Frontal cortex (tissue), 4 donors: ENCODE data around the gene RASSF8. TPM values are rescaled to one million over a fixed set of nuclear protein-coding genes. Genes with fewer than 3 reads are reported as not detected.

Experiments used
- DNase-seq, 2 donors: peaks; one replicate each; pipeline ENCODE4 v3.0.0; 2012; ENCODE audit warnings: low spot score in 2 of 2
- FAIRE-seq: peaks from 2 replicates; lab custom pipeline; 2012; peaks lifted over from hg19 to GRCh38; lab: Jason Lieb, UNC
- total RNA-seq: library from RNA; depleted of rRNA; stranded (reverse); fragments of >200 nt; gene quantifications from one replicate; pipeline ENCODE4 v1.2.3, GENCODE V29; 2014
- donor health status: control.
- donor health status: control.
- donor health status: control.

The RASSF8 gene
- total RNA-seq, 1 donor from 2014 or later: 19.2 TPM

GRCh38 chr12:26095186-26095585, 136.7 kb downstream of the RASSF8 start:
- FAIRE-seq (no peak), DNase-seq (no peak)

- no peak for DNase-seq
- FAIRE-seq: no peak
These were observed 137.6 kb downstream of the RASSF8 start for GRCh38 chr12:26096036-26096435.

GRCh38 chr12:26097046-26097878, 138.8 kb downstream of the RASSF8 start:
- FAIRE-seq (peak; percentile 90), DNase-seq (peak in 1 of 2 donors; percentile 60)

DNA sequence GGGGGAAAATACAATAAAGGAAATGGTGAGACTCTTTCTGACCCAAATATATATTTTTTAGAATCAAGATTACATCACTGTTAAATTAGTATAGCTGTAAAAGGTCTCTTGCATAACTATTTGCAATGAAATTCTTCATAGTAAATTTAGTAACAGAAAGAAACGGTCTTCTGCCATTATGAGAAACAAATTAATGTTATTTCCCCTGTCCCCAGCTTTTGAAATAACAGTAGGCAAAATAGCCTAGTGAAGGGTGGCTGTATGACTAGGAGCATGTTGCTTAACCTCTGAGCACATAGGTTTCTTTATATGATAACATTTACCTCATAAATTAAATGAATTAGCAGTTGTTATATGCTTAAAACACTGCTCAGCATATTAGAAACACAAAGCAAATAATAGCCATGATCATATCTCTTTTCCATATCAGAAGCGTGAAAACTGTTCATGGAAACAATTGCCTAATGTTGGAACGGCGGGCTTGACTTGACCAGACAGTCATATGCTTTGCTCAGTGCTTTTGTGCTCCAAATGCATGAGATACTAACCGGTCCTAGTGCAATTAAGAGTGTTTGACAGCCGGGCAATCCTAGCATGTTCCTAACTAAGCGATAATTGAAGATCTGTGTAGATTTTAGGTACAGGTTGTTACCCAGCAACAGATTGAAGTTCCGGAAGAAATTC, 142.3 kb downstream of the RASSF8 start:
- no peak for FAIRE-seq

DNA sequence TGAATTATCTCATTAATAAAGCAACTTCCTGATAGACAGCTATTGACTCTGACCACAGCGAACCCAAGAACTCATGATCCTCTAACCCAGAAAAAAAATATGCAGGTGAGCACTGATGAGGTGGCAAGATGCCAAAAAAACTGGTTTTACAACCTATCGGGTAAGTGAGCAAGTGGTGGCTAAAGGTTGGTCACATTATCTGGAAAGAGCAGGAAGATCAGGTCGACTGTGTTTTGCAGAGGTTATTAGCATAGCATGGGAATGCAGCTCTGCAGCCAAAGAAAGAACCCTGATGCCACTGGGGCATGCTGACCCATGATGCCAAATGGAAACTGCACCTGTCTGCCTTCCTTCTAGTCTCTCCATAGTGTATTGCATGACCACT, 142.9 kb downstream of the RASSF8 start:
- FAIRE-seq (no peak), DNase-seq (no peak)

More for the DNA sequence above, 142.3 kb downstream of the RASSF8 start:
- DNase-seq: no peak

DNA sequence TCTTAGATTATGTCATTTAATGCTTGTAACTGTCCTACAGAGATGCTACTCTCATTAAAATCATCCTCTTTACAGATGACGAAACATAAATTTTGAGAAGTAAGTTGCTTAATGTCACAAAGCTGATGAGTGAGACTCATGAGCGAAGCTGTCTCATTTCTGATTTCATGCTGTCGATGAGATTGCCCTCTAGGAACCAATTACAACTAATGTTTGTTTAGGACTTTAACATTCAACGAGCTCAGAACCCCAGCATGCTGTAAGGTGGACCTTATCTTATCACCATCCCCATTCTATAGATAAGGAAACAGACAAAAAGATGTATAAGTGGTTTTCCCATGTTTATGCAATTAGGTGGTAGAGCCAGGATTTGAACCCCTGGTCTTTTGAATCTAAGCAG, 143.3 kb downstream of the RASSF8 start:
- FAIRE-seq (no peak), DNase-seq (no peak)

DNA sequence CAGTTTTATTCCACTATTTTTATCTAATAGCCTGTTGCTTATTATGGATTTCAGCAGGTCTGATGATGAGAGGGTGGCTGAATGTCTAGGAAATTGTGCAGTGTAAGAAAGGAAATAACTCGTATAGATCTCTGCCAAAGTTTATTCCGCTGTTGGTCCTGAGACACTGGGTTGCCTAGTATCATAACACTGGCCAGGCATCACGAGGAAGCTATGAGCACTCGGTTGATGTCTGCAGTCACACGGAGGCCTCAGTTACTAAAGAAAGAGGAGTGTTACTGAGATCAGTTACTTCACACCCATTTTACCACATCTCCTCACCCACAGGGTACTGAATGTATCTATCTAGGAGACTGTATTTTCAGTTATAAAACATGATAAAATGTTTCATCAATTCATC, 144.5 kb downstream of the RASSF8 start:
- no peak for DNase-seq
- no peak for FAIRE-seq

GRCh38 chr12:26106347-26106746, 147.9 kb downstream of the RASSF8 start:
- no peak for DNase-seq
- FAIRE-seq: no peak

- no peak for FAIRE-seq
- no peak for DNase-seq
These were observed 150.4 kb downstream of the RASSF8 start for GRCh38 chr12:26108915-26109314.

DNA sequence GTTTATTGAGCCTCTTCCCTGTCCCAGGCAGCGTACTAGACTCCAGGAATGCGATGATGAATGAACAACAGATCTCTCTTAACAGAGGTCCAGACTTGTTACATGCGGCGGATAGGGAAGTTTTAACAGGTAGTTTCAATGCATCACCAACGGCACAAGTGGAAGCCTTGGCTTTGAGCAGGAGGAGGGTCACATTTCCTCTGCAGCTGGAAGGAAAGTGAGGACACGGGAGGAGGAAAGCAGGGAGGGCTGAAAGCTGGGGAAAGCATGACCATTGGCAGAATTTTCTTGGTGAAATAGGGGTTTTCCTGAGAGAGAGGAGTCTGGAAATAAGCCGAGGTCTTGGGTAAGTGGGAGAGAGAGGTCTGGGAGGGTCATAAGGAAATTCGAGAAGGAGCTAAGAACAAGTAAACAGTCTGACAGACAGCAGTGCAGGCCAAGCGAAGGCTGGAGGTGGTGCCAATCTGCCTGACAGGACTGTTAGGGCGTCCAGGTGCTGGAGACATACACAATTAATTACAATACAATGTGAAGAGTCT, 150.9 kb downstream of the RASSF8 start:
- DNase-seq: no peak
- FAIRE-seq: no peak

DNA sequence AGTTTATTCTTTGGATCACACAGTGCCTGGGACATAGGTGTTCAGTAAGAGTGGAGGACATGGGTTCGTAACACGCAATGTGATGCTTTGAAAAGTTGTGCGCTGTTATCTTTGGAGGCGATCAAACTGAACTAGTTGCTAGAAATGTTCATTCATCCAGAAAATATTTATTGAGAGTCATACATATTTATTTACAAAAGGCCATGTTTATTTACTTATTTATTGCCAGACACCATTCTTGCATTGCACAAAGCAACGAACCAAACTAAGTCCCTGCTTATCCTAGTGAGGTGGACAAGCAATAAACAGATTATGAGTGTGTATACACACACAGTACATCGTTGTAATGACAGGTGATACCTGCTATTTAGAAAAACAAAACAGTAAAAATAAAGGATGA, 153.8 kb downstream of the RASSF8 start:
- DNase-seq: no peak
- no peak for FAIRE-seq

- no peak for DNase-seq
These were observed 154.2 kb downstream of the RASSF8 start for GRCh38 chr12:26112703-26113147.

GRCh38 chr12:26113181-26113654, 154.7 kb downstream of the RASSF8 start:
- no peak for DNase-seq
- FAIRE-seq: no peak

More at GRCh38 chr12:26112703-26113147, 154.2 kb downstream of the RASSF8 start:
- FAIRE-seq: no peak

GRCh38 chr12:26113853-26114719, 155.6 kb downstream of the RASSF8 start:
- FAIRE-seq (no peak), DNase-seq (peak; percentile 87 to 88)

- FAIRE-seq (no peak), DNase-seq (no peak)
These were observed 156.4 kb downstream of the RASSF8 start for GRCh38 chr12:26114720-26115401.

DNA sequence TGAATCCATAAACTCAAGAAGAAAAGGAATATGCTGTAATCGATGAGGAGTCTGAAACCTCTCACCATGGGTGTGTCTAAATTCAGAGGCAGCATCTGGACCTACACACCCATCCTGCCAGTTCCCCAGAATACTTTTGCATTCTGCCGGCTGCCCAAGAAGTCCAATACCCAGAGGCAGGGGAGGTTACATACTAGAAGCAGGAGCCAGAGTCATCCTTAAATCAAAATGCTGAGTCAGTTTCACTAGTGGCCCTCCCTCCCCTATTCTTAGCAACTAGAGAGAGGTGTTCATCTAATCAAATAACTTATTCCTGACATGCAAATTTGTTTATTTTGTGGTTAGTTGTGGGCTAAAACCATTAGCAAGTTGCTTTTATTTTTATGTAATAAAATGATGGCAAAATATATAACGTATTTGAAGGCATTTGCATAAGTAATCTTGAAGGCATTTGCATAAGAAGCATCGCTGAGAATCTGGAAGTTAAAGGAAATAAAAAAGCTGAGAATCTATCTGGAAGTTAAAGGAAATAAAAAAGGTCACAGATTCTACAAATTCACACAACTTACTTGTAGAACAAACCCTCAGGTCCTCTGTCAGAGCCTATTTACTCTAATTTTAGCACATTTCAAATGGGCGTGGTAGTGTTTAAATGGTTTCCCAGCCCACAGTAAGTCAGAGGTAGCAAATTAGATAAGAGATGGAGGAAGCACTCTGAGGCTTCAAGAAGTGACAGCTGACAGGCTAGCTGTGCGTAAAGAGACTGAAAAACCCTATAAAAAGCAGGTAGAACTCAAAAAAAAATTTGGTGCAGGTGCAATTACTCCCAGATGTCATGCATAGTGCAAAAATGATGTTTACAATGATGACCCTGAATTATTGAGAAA, 158.6 kb downstream of the RASSF8 start:
- no peak for FAIRE-seq
- DNase-seq: no peak

- FAIRE-seq (no peak), DNase-seq (no peak)
These were observed 159.8 kb downstream of the RASSF8 start for GRCh38 chr12:26118308-26118707.

DNA sequence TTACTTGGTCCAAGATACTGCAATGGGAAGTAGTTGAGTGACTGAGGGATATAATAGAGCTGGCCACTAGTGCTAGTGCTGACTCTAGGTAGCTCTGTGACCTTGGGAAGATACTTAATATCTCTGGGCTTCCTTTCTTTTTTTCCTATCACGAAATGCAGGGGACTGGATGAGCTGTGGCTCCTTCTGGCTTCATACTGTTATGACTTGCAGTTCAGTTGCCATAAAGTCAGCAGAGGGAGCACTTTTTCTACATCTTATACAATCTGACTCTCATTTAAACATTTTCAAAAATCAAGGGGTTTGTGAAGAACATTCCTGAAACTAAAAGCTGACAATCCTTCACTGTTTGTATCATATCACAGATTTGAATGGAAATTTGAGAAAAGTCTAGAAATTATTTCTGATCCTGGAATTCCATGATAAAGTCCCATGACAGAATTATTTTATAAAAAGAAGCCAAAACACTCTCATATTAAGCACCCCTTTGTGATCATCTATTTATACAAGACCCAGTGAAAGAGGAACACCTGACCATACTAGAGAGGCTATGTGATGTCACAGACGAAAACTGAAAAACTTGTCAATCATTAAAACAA, 161.0 kb downstream of the RASSF8 start:
- DNase-seq: no peak
- FAIRE-seq: peak; percentile 81
